ENCODE results near the gene PDE8B. TPM values are rescaled to one million over a fixed set of nuclear protein-coding genes. Genes with fewer than 3 reads are reported as not detected.
"Not testable (repeated sequence)": the region's sequence is repeated elsewhere in the genome, so short reads cannot be mapped to it uniquely, and the experiment has no call there.

PDE8B gene
- total RNA-seq, 1 experiment from 2014 or later = 0.07 TPM

- Mint-ChIP-seq H3K4me3 (no peak overlapping the region), H3K27me3 (ENCODE audit: low read depth) (peaks cover 4% of the 10 kb centered on the region), H3K4me1 (peaks cover 27 to 34% of the 10 kb centered on the region in 2 experiments), H3K27ac (peak overlapping the region in 1 of 3 experiments; percentile 10; a peak in 1 of 7 replicates), H3K36me3 (ENCODE audit: insufficient read depth in 1 of 3, low read depth in 3 of 3) (no peaks in the 10 kb centered on the region), H3K9me3 (no peaks in the 10 kb centered on the region)
- H3K79me2 ChIP-seq (ENCODE audit: insufficient read depth, low read length) = no peaks in the 10 kb centered on the region
- H3K4me1 ChIP-seq (ENCODE audit: insufficient read depth, low read length) = no peaks in the 10 kb centered on the region; the same call in 1 of the 2 replicates
- H2BK5ac ChIP-seq (ENCODE audit: insufficient read length, low read length) = no peak overlapping the region
- no peak overlapping the region for H4K8ac ChIP-seq (replicated peaks; ENCODE audit: insufficient read length, low read depth, low read length)
- no peak overlapping the region for H3K4me2 ChIP-seq (ENCODE audit: insufficient read depth, insufficient read length, low read length)
- H3K23ac ChIP-seq (ENCODE audit: insufficient read length, low read depth, low read length) = no peak overlapping the region
- WGBS (ENCODE audit: extremely low coverage, insufficient read length, low lambda C conversion rate) = no CpG with 5 or more reads among the region's 4 CpGs
- no peaks in the 10 kb centered on the region for H4K20me1 ChIP-seq (ENCODE audit: control insufficient read depth, insufficient read depth, insufficient read length)
- no peak overlapping the region for H2BK20ac ChIP-seq (ENCODE audit: low read depth, low read length, poor library complexity, severe bottlenecking)
- TF ChIP-seq, protein P1, sequence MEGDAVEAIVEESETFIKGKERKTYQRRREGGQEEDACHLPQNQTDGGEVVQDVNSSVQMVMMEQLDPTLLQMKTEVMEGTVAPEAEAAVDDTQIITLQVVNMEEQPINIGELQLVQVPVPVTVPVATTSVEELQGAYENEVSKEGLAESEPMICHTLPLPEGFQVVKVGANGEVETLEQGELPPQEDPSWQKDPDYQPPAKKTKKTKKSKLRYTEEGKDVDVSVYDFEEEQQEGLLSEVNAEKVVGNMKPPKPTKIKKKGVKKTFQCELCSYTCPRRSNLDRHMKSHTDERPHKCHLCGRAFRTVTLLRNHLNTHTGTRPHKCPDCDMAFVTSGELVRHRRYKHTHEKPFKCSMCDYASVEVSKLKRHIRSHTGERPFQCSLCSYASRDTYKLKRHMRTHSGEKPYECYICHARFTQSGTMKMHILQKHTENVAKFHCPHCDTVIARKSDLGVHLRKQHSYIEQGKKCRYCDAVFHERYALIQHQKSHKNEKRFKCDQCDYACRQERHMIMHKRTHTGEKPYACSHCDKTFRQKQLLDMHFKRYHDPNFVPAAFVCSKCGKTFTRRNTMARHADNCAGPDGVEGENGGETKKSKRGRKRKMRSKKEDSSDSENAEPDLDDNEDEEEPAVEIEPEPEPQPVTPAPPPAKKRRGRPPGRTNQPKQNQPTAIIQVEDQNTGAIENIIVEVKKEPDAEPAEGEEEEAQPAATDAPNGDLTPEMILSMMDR (conservative IDR thresholded peaks at IDR 0.05) = no peak
- no peaks in the 10 kb centered on the region for H3K79me1 ChIP-seq (ENCODE audit: insufficient read depth, low read depth, low read length, poor library complexity, severe bottlenecking)
- no peak overlapping the region for H2BK12ac ChIP-seq (ENCODE audit: insufficient read length, low read depth, low read length)
- H2BK15ac ChIP-seq (ENCODE audit: low read depth, low read length) = no peak overlapping the region
- no peak overlapping the region for H4K91ac ChIP-seq (ENCODE audit: insufficient read length, low read depth, low read length)
- no peaks in the 10 kb centered on the region for H3K27me3 ChIP-seq (ENCODE audit: insufficient read depth, low read length)
- no peak overlapping the region for H3K4ac ChIP-seq (ENCODE audit: low read depth, low read length)
- no peak overlapping the region for H2AK5ac ChIP-seq (ENCODE audit: insufficient read length, low read length)
- no peak overlapping the region for H3T11ph ChIP-seq (ENCODE audit: low read length)
- H3K23me2 ChIP-seq (ENCODE audit: insufficient read length, low read depth, low read length, poor library complexity, severe bottlenecking) = no peaks in the 10 kb centered on the region
- no peak overlapping the region for H3K27ac ChIP-seq (ENCODE audit: insufficient read length, low read depth, low read length)
- H3K56ac ChIP-seq (ENCODE audit: insufficient read length, low read depth, low read length) = no peak overlapping the region
- H3K9me3 ChIP-seq (ENCODE audit: control insufficient read depth, low read depth, low read length) = no peaks in the 10 kb centered on the region
- no peak overlapping the region for H3K18ac ChIP-seq (ENCODE audit: insufficient read length, low read depth, low read length)
- no peak overlapping the region for H3K14ac ChIP-seq (ENCODE audit: insufficient read depth, low read length)
- no peak overlapping the region for H3K9ac ChIP-seq (ENCODE audit: extremely low read depth, insufficient read length, low read length)
- no peak for DNase-seq
- H2BK120ac ChIP-seq (ENCODE audit: low read depth, low read length, poor library complexity, severe bottlenecking) = no peak overlapping the region
- no peak overlapping the region for H4K5ac ChIP-seq (ENCODE audit: insufficient read length, low read depth, low read length)
- H2AFZ ChIP-seq (ENCODE audit: low read length) = no peak overlapping the region
These were observed 170.2 kb downstream of the PDE8B start for GRCh38 chr5:77380636-77381035.

DNA sequence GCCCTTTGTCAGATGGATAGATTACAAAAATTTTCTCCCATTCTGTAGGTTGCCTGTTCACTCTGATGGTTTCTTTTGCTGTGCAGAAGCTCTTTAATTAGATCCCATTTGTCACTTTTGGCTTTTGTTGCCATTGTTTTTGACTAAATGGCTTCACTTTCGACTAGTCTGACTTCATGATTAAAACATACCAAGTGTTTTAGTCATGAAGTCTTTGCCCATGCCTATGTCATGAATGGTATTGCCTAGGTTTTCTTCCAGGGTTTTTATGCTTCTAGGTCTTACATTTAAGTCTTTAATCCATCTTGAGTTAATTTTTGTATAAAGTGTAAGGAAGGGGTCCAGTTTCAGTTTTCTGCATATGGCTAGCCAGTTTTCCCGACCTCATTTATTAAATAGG is 172.9 kb downstream of the PDE8B start:
- H2BK120ac ChIP-seq (ENCODE audit: low read depth, low read length, poor library complexity, severe bottlenecking); H3K27ac Mint-ChIP-seq; H4K20me1 ChIP-seq (ENCODE audit: control insufficient read depth, insufficient read depth, insufficient read length); H3K9ac ChIP-seq (ENCODE audit: extremely low read depth, insufficient read length, low read length); H3K9me3 ChIP-seq (ENCODE audit: control insufficient read depth, low read depth, low read length); H3K36me3 Mint-ChIP-seq (ENCODE audit: insufficient read depth in 1 of 3, low read depth in 3 of 3); H3K27me3 Mint-ChIP-seq (ENCODE audit: low read depth); H3K56ac ChIP-seq (ENCODE audit: insufficient read length, low read depth, low read length); H2BK20ac ChIP-seq (ENCODE audit: low read depth, low read length, poor library complexity, severe bottlenecking); H3K27me3 ChIP-seq (ENCODE audit: insufficient read depth, low read length); H4K5ac ChIP-seq (ENCODE audit: insufficient read length, low read depth, low read length); H2BK12ac ChIP-seq (ENCODE audit: insufficient read length, low read depth, low read length); H3K14ac ChIP-seq (ENCODE audit: insufficient read depth, low read length); H2BK5ac ChIP-seq (ENCODE audit: insufficient read length, low read length); H3K4me3 Mint-ChIP-seq; H3K18ac ChIP-seq (ENCODE audit: insufficient read length, low read depth, low read length); H2AK5ac ChIP-seq (ENCODE audit: insufficient read length, low read length); H3K79me1 ChIP-seq (ENCODE audit: insufficient read depth, low read depth, low read length, poor library complexity, severe bottlenecking); H3K23ac ChIP-seq (ENCODE audit: insufficient read length, low read depth, low read length); H4K8ac ChIP-seq (replicated peaks; ENCODE audit: insufficient read length, low read depth, low read length); H3K79me2 ChIP-seq (ENCODE audit: insufficient read depth, low read length); H3K27ac ChIP-seq (ENCODE audit: insufficient read length, low read depth, low read length); H3K23me2 ChIP-seq (ENCODE audit: insufficient read length, low read depth, low read length, poor library complexity, severe bottlenecking); H2BK15ac ChIP-seq (ENCODE audit: low read depth, low read length); H3K4me2 ChIP-seq (ENCODE audit: insufficient read depth, insufficient read length, low read length); H2AFZ ChIP-seq (ENCODE audit: low read length); H3K4me1 ChIP-seq (ENCODE audit: insufficient read depth, low read length); H3K4ac ChIP-seq (ENCODE audit: low read depth, low read length); H4K91ac ChIP-seq (ENCODE audit: insufficient read length, low read depth, low read length); H3T11ph ChIP-seq (ENCODE audit: low read length); H3K9me3 Mint-ChIP-seq; DNase-seq: not testable (repeated sequence)
- no CpG with 5 or more reads among the region's 2 CpGs for WGBS (ENCODE audit: extremely low coverage, insufficient read length, low lambda C conversion rate)
- peaks cover 9 to 16% of the 10 kb centered on the region in 2 experiments for H3K4me1 Mint-ChIP-seq
